Gastrocnemius medialis (tissue), 4 donors: ENCODE data around the gene IGSF6. TPM values are rescaled to one million over a fixed set of nuclear protein-coding genes. Genes with fewer than 3 reads are reported as not detected.

ENCODE experiments used
- ATAC-seq, 2 donors: fragments of 150-250 bp; one replicate each; pipeline ENCODE4 v1.9.1; 2016
- DNase-seq, 2 donors: peaks; one replicate each; pipeline ENCODE4 v3.0.0-alpha.2; 2019
- H3K27ac ChIP-seq, 4 donors: fragments of 200-600 bp; sonication (generic); 1 replicate in 1 of 4; 2 replicates in 3 of 4; pipeline ENCODE4 v1.5.1; 2016 to 2018; ENCODE audit warnings: mild to moderate bottlenecking in 2 of 4, moderate library complexity in 1 of 4
- H3K27me3 ChIP-seq, 3 donors: fragments of 200-600 bp; sonication (generic) in 2 of 3; 1 replicate in 1 of 3; 2 replicates in 2 of 3; pipeline versions ENCODE4 v1.5.1 to v1.6.0; 2016 to 2019; ENCODE audit warnings: mild to moderate bottlenecking in 1 of 3, moderate library complexity in 1 of 3
- H3K36me3 ChIP-seq, 2 donors: fragments of 200-600 bp; sonication (generic) in 1 of 2; one replicate each; pipeline ENCODE4 v1.5.1; 2017 to 2018
- H3K4me1 ChIP-seq, 2 donors: fragments of 200-600 bp; sonication (generic) in 1 of 2; one replicate each; pipeline ENCODE4 v1.5.1; 2016 to 2017; ENCODE audit warnings: mild to moderate bottlenecking in 2 of 2
- H3K4me3 ChIP-seq, 4 donors: fragments of 200-600 bp; sonication (generic) in 3 of 4; 1 replicate in 1 of 4; 2 replicates in 3 of 4; pipeline ENCODE4 v1.5.1; 2016 to 2019; ENCODE audit warnings: mild to moderate bottlenecking in 2 of 4
- H3K9me3 ChIP-seq, 3 donors: fragments of 200-600 bp; sonication (generic) in 2 of 3; 1 replicate in 1 of 3; 2 replicates in 2 of 3; pipeline ENCODE4 v1.5.1; 2016 to 2019
- POLR2A ChIP-seq, 2 donors: fragments of 450-650 bp; IDR thresholded peaks; one replicate each; pipeline ENCODE4 v1.6.1; 2017; ENCODE audit warnings: antibody characterized with exemption in 2 of 2, mild to moderate bottlenecking in 2 of 2, moderate library complexity in 2 of 2
- in situ Hi-C, 4 donors: fragments of 200-750 bp; cut with MboI; loops; one replicate each; pipeline versions ENCODE4 v1.15.0 to v1.8.0; 2017; ENCODE audit warnings: low sequenced_read_pairs in 4 of 4
- intact Hi-C: fragments of 100-400 bp; cut with DNase I; formaldehyde crosslinking; loops from one replicate; pipeline ENCODE4 v1.15.1; 2023; ENCODE audit warnings: low total_unique reads
- total RNA-seq, 4 donors: library from RNA; depleted of rRNA; stranded (reverse); fragments of >200 nt; gene quantifications; one replicate each; pipeline versions ENCODE4 v1.1.0 to v1.2.3, GENCODE V29; 2016
- TF ChIP-seq, protein P1 (sequence below), 5 experiments: fragments of 450-650 bp in 3 of 5; fragments of 200-600 bp in 2 of 5; sonication (generic) in 2 of 5; IDR thresholded peaks in 4 of 5; conservative IDR thresholded peaks in 1 of 5; 1 replicate in 4 of 5; 2 replicates in 1 of 5; pipeline ENCODE4 v1.5.1; 2016 to 2019; ENCODE audit warnings: antibody characterized with exemption in 5 of 5, mild to moderate bottlenecking in 3 of 5, moderate library complexity in 3 of 5

IGSF6 gene, protein sequence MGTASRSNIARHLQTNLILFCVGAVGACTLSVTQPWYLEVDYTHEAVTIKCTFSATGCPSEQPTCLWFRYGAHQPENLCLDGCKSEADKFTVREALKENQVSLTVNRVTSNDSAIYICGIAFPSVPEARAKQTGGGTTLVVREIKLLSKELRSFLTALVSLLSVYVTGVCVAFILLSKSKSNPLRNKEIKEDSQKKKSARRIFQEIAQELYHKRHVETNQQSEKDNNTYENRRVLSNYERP
- total RNA-seq, result under 1 TPM; 0.10 to 0.60 (median 0.39) TPM

DNA sequence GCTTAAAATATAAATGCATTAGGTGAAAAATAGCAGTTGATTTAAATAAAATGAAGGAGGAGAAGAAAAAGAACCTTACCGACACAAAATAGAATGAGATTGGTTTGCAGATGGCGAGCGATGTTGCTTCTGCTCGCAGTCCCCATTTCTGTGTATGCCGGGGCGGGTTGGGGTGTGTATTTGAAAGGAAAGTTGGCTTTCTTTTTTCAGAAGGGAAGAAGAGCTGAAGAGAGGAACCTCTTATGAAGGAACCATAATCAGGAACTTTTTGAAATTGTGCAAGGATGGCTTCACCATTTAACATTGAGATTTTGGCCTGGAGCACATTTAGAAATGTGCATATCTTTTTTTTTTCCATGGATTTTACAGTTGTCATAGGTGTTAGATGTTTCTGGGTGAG is at the start of gene IGSF6:
Gene IGSF6 (minus strand): TSS at position 156 of the 400 bp plus-strand sequence. CDS start 10 bp downstream, at position 146.
- ATAC-seq (no peak), DNase-seq (no peak)
- no peak within 1 kb of the TSS for H3K4me3 ChIP-seq
- intact Hi-C loops, result no loop called here
- H3K4me1 ChIP-seq, result peaks cover 6 to 8% of the 10 kb centered on the region in 2 donors
- no peaks in the 10 kb centered on the region for H3K36me3 ChIP-seq
- H3K9me3 ChIP-seq, result no peaks in the 10 kb centered on the region
- no peak within 1 kb of the TSS for H3K27ac ChIP-seq
- no peak for TF ChIP-seq POLR2A (IDR thresholded peaks at IDR 0.05)
- TF ChIP-seq, protein P1, sequence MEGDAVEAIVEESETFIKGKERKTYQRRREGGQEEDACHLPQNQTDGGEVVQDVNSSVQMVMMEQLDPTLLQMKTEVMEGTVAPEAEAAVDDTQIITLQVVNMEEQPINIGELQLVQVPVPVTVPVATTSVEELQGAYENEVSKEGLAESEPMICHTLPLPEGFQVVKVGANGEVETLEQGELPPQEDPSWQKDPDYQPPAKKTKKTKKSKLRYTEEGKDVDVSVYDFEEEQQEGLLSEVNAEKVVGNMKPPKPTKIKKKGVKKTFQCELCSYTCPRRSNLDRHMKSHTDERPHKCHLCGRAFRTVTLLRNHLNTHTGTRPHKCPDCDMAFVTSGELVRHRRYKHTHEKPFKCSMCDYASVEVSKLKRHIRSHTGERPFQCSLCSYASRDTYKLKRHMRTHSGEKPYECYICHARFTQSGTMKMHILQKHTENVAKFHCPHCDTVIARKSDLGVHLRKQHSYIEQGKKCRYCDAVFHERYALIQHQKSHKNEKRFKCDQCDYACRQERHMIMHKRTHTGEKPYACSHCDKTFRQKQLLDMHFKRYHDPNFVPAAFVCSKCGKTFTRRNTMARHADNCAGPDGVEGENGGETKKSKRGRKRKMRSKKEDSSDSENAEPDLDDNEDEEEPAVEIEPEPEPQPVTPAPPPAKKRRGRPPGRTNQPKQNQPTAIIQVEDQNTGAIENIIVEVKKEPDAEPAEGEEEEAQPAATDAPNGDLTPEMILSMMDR (IDR thresholded peaks at IDR 0.05 in 4 of 5, conservative IDR thresholded peaks at IDR 0.05 in 1 of 5), result no peak
- no peaks in the 10 kb centered on the region for H3K27me3 ChIP-seq
- in situ Hi-C loops, result no loop called here

DNA sequence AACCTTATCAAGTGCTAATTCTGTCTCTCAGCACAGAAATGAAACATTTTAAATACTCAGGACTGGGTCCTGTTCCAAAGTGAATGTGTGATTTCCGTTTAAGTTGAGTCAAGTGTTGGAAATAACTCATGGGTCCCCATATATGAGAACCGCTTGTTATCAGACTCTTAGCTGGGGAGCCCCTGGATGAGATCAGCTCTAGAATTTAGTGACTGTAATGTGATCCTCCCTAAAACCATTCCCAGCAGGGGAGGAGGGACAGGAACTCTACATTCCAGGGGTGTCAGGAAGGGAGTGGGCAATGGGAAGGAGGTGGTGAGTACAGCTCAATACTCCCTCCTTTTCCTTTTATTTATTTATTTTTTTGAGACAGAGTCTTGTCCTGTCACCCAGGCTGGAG is 48.9 kb upstream of the IGSF6 start:
- Histone ChIP-seq H3K27ac (no peak overlapping the region), H3K27me3 (no peaks in the 10 kb centered on the region), H3K4me1 (peaks cover 0 to 4% of the 10 kb centered on the region in 2 donors), H3K4me3 (no peak overlapping the region), H3K36me3 (no peaks in the 10 kb centered on the region), H3K9me3 (no peaks in the 10 kb centered on the region)
- DNase-seq, result no peak
- intact Hi-C loops (no loop called here), in situ Hi-C loops (loop anchor here in 2 of 4 donors (10.0 to 25.0 kb wide), 2 partner anchors 114 to 116 kb away; partner anchors contain the start of gene METTL9 (in 1 of the 2))
- no peak for ATAC-seq
- TF ChIP-seq, protein P1 (IDR thresholded peaks at IDR 0.05 in 4 of 5, conservative IDR thresholded peaks at IDR 0.05 in 1 of 5), result no peak
- TF ChIP-seq POLR2A (IDR thresholded peaks at IDR 0.05), result no peak

- peaks cover 0 to 4% of the 10 kb centered on the region in 2 donors for H3K4me1 ChIP-seq
- H3K9me3 ChIP-seq, result no peaks in the 10 kb centered on the region
- intact Hi-C loops (no loop called here), in situ Hi-C loops (no loop called here)
- no peak overlapping the region for H3K27ac ChIP-seq
- TF ChIP-seq, protein P1 (IDR thresholded peaks at IDR 0.05 in 4 of 5, conservative IDR thresholded peaks at IDR 0.05 in 1 of 5), result no peak
- TF ChIP-seq POLR2A (IDR thresholded peaks at IDR 0.05), result no peak
- H3K27me3 ChIP-seq, result no peaks in the 10 kb centered on the region
- ATAC-seq, result no peak
- DNase-seq, result no peak
- no peak overlapping the region for H3K4me3 ChIP-seq
- H3K36me3 ChIP-seq, result no peaks in the 10 kb centered on the region
Observed at GRCh38 chr16:21698169-21699032, 46.0 kb upstream of the IGSF6 start.

GRCh38 chr16:21697032-21697431 is 44.6 kb upstream of the IGSF6 start:
- Histone ChIP-seq H3K4me3 (no peak overlapping the region), H3K36me3 (no peaks in the 10 kb centered on the region), H3K9me3 (no peaks in the 10 kb centered on the region), H3K27me3 (no peaks in the 10 kb centered on the region), H3K27ac (no peak overlapping the region), H3K4me1 (peaks cover 0 to 4% of the 10 kb centered on the region in 2 donors)
- in situ Hi-C loops (no loop called here), intact Hi-C loops (no loop called here)
- DNase-seq, result no peak
- no peak for ATAC-seq
- TF ChIP-seq POLR2A (IDR thresholded peaks at IDR 0.05), result no peak
- TF ChIP-seq, protein P1 (IDR thresholded peaks at IDR 0.05 in 4 of 5, conservative IDR thresholded peaks at IDR 0.05 in 1 of 5), result no peak
